ENCODE measurements around the gene LIG1. TPM values are rescaled to one million over a fixed set of nuclear protein-coding genes. Genes with fewer than 3 reads are reported as not detected.

The LIG1 gene
- total and polyA plus RNA-seq, 2 of the 13 experiments (the other 11 are each of a cell fraction or from before 2014, with no cell fraction given) = 20.1 to 64.4 TPM

DNA sequence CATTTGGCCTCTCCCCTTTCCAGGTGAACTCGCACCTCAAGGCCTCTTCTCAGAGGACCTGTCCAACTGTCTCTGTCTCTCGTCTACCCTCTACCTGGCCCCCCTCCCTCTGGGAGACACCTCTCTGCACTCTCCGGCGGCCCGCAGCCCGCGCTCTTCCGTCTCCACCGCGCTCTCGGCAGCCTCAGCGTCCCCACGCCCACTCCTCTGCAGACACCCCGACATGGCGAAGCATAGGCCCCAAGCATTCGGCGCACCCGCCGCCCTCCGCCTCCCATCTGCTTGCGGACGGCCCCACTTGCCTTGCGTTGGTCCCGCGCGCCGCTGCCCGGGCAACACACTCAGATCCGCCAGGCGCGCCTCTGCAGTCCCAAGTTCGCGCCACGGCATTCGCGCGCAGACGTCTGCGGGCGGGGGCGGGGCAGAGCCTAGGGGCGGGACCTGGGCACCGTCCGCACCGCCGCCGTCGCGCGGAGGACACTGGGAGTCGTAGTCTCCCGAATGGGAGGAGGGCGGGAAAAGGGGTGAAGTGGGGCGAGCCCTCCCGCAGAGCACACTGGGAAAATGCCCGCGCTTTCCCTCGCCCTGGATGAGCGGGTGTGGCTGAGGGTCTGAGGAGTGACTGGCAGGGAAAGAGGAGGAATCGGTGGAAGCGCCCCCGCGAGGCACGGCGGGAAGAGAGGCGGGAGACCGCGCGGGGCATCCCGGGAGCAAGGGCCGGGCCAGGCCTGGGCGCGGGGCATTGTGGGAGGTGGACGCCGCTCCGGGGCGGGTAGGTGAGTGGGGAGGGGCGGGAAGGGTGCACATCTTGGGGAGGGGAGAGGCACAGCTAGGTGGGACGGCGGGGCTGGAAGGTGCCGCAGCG, at the start of gene LIG1, which contains the start of gene ZSWIM9 (continued):
- TF ChIP-seq, protein P1, sequence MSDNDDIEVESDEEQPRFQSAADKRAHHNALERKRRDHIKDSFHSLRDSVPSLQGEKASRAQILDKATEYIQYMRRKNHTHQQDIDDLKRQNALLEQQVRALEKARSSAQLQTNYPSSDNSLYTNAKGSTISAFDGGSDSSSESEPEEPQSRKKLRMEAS (IDR thresholded peaks at IDR 0.05) = peak; percentile 84
- TF ChIP-seq, protein P2, sequence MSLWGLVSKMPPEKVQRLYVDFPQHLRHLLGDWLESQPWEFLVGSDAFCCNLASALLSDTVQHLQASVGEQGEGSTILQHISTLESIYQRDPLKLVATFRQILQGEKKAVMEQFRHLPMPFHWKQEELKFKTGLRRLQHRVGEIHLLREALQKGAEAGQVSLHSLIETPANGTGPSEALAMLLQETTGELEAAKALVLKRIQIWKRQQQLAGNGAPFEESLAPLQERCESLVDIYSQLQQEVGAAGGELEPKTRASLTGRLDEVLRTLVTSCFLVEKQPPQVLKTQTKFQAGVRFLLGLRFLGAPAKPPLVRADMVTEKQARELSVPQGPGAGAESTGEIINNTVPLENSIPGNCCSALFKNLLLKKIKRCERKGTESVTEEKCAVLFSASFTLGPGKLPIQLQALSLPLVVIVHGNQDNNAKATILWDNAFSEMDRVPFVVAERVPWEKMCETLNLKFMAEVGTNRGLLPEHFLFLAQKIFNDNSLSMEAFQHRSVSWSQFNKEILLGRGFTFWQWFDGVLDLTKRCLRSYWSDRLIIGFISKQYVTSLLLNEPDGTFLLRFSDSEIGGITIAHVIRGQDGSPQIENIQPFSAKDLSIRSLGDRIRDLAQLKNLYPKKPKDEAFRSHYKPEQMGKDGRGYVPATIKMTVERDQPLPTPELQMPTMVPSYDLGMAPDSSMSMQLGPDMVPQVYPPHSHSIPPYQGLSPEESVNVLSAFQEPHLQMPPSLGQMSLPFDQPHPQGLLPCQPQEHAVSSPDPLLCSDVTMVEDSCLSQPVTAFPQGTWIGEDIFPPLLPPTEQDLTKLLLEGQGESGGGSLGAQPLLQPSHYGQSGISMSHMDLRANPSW (CRISPR knock-in tag; IDR thresholded peaks at IDR 0.05; ENCODE audit: borderline replicate concordance) = no peak; the same call in 1 of the 2 replicates
- TF ChIP-seq, protein P3, sequence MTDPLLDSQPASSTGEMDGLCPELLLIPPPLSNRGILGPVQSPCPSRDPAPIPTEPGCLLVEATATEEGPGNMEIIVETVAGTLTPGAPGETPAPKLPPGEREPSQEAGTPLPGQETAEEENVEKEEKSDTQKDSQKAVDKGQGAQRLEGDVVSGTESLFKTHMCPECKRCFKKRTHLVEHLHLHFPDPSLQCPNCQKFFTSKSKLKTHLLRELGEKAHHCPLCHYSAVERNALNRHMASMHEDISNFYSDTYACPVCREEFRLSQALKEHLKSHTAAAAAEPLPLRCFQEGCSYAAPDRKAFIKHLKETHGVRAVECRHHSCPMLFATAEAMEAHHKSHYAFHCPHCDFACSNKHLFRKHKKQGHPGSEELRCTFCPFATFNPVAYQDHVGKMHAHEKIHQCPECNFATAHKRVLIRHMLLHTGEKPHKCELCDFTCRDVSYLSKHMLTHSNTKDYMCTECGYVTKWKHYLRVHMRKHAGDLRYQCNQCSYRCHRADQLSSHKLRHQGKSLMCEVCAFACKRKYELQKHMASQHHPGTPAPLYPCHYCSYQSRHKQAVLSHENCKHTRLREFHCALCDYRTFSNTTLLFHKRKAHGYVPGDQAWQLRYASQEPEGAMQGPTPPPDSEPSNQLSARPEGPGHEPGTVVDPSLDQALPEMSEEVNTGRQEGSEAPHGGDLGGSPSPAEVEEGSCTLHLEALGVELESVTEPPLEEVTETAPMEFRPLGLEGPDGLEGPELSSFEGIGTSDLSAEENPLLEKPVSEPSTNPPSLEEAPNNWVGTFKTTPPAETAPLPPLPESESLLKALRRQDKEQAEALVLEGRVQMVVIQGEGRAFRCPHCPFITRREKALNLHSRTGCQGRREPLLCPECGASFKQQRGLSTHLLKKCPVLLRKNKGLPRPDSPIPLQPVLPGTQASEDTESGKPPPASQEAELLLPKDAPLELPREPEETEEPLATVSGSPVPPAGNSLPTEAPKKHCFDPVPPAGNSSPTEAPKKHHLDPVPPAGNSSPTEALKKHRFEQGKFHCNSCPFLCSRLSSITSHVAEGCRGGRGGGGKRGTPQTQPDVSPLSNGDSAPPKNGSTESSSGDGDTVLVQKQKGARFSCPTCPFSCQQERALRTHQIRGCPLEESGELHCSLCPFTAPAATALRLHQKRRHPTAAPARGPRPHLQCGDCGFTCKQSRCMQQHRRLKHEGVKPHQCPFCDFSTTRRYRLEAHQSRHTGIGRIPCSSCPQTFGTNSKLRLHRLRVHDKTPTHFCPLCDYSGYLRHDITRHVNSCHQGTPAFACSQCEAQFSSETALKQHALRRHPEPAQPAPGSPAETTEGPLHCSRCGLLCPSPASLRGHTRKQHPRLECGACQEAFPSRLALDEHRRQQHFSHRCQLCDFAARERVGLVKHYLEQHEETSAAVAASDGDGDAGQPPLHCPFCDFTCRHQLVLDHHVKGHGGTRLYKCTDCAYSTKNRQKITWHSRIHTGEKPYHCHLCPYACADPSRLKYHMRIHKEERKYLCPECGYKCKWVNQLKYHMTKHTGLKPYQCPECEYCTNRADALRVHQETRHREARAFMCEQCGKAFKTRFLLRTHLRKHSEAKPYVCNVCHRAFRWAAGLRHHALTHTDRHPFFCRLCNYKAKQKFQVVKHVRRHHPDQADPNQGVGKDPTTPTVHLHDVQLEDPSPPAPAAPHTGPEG (CRISPR knock-in tag; IDR thresholded peaks at IDR 0.05) = 0 out of 2 replicates have a peak, but pooled peaks have one; percentile 20
- no peak for TF ChIP-seq NFE2 (CRISPR knock-in tag; IDR thresholded peaks at IDR 0.05)
- peak; percentile 69 for TF ChIP-seq POLR2G (IDR thresholded peaks at IDR 0.05; ENCODE audit: low read depth, low read length)
- TF ChIP-seq ZNF597 (CRISPR knock-in tag; IDR thresholded peaks at IDR 0.05) = no peak
- TF ChIP-seq EHMT2 (IDR thresholded peaks at IDR 0.05; ENCODE audit: borderline replicate concordance, low read depth, low read length) = no peak
- TF ChIP-seq POGK (CRISPR knock-in tag; conservative IDR thresholded peaks at IDR 0.05) = peak; percentile 87
- TF ChIP-seq TBP (CRISPR knock-in tag; IDR thresholded peaks at IDR 0.05) = peak; percentile 16; the same call in 1 of the 2 replicates
- peak; percentile 50; the same call in 1 of the 2 replicates for TF ChIP-seq MTA1 (CRISPR knock-in tag; IDR thresholded peaks at IDR 0.05; ENCODE audit: borderline replicate concordance)
- TF ChIP-seq TEAD2 (CRISPR knock-in tag; IDR thresholded peaks at IDR 0.05) = no peak
- peak; percentile 48; the same call in 1 of the 2 replicates for TF ChIP-seq KDM5B (CRISPR knock-in tag; IDR thresholded peaks at IDR 0.05; ENCODE audit: borderline replicate concordance)
- no peak for TF ChIP-seq IKZF4 (CRISPR knock-in tag; IDR thresholded peaks at IDR 0.05; ENCODE audit: borderline replicate concordance, low read depth, not compliant biosample characterization)
- TF ChIP-seq MATR3 (CRISPR knock-in tag; IDR thresholded peaks at IDR 0.05) = no peak
- no peak for TF ChIP-seq PCBP2 (optimal IDR thresholded peaks at IDR 0.05; ENCODE audit: low read depth, low read length, poor library complexity, severe bottlenecking)
- TF ChIP-seq MED8 (CRISPR knock-in tag; IDR thresholded peaks at IDR 0.05; ENCODE audit: insufficient replicate concordance) = no peak
